GM13977 (cell line): ENCODE measurements around the gene RASGRP3.
A peak's percentile ranks its signal among the peaks of the same experiment; 100 is the strongest.

ENCODE experiments used
- DNase-seq: peaks from one replicate; pipeline ENCODE4 v3.0.0; 2012; ENCODE audit warnings: low spot score
- in situ Hi-C: fragments of 300-500 bp; cut with MboI; formaldehyde crosslinking; loops from one replicate; pipeline ENCODE4 v1.12.0; 2022; ENCODE audit warnings: low sequenced_read_pairs, low pct_unique_long_range_greater_than_20kb, mixed read lengths, inconsistent platforms; ENCODE audit not compliant: unreplicated experiment
- TF ChIP-seq, protein P1 (sequence below): IDR thresholded peaks from 2 replicates; pipeline ENCODE4 v1.5.1; 2012; ENCODE audit warnings: mild to moderate bottlenecking, control low read depth; ENCODE audit not compliant: insufficient read depth; ENCODE audit errors: extremely low read depth, missing control alignments

RASGRP3 gene

GRCh38 chr2:33598561-33599174 lies 122.2 kb downstream of the RASGRP3 start:
- DNase-seq = peak; percentile 56
- in situ Hi-C loops = loop anchor here (25.0 kb wide), 1 partner anchor 811 kb away; no protein-coding TSS in a partner anchor
- TF ChIP-seq, protein P1, sequence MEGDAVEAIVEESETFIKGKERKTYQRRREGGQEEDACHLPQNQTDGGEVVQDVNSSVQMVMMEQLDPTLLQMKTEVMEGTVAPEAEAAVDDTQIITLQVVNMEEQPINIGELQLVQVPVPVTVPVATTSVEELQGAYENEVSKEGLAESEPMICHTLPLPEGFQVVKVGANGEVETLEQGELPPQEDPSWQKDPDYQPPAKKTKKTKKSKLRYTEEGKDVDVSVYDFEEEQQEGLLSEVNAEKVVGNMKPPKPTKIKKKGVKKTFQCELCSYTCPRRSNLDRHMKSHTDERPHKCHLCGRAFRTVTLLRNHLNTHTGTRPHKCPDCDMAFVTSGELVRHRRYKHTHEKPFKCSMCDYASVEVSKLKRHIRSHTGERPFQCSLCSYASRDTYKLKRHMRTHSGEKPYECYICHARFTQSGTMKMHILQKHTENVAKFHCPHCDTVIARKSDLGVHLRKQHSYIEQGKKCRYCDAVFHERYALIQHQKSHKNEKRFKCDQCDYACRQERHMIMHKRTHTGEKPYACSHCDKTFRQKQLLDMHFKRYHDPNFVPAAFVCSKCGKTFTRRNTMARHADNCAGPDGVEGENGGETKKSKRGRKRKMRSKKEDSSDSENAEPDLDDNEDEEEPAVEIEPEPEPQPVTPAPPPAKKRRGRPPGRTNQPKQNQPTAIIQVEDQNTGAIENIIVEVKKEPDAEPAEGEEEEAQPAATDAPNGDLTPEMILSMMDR = no peak

DNA sequence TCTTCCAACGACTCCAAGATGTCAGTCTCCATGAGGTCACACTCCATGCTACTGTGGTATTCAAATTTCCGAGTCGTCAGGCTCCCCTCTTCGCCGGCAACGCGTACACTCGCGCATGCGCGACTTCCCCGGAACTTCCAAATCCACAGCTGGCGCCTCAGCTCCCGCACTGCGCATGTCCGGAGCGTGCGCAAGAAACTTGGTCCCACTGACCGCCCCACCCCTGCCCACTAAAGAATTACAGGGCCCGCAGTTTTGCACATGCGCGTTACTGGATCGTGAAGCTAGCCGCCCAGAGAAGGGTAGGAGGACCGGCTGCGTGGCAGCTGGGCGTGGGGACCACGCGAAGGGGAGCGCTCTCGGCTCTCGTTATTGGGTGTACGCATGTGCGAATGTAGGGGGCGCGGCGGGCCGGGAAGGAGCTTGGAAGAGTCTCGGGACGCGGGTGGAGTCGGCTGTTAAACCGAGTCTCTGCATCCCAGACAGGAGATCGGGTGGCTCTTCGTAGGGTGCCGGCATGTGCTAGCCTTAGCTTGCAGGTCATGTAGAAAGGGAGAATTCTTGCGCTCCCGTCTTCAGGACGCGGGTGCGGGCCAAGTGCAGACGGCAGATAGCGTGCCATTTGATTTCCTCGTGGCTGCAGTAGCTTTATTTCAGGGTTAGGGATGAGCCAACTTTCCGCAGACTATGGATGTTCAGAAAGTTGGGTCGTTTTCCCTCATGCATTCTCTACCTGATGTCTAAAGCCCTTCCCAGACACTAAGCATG lies 122.9 kb downstream of the RASGRP3 start, which contains the start of gene FAM98A:
TSS of gene FAM98A (minus strand) at position 125 of the 768 bp plus-strand sequence. CDS start at position 47, 78 bp downstream.
- TF ChIP-seq, protein P1 = peak; percentile 0
- peak; percentile 93 for DNase-seq
- in situ Hi-C loops = loop anchor here (25.0 kb wide), 1 partner anchor 812 kb away; no protein-coding TSS in a partner anchor

- DNase-seq = no peak
- in situ Hi-C loops = loop anchor here (25.0 kb wide), 1 partner anchor 813 kb away; no protein-coding TSS in a partner anchor
- TF ChIP-seq, protein P1 = no peak
These were observed 123.4 kb downstream of the RASGRP3 start for GRCh38 chr2:33599943-33600192.

GRCh38 chr2:33602201-33602830 lies 125.9 kb downstream of the RASGRP3 start:
- no peak for DNase-seq
- in situ Hi-C loops = no loop called here
- TF ChIP-seq, protein P1 = no peak

GRCh38 chr2:33603416-33603815 lies 127.0 kb downstream of the RASGRP3 start:
- in situ Hi-C loops = no loop called here
- no peak for DNase-seq
- TF ChIP-seq, protein P1 = no peak

- TF ChIP-seq, protein P1 = no peak
- DNase-seq = no peak
- in situ Hi-C loops = no loop called here
These were observed 128.6 kb downstream of the RASGRP3 start for GRCh38 chr2:33605056-33605455.
